ENCODE data around the gene IFNGR1. TPM values are rescaled to one million over a fixed set of nuclear protein-coding genes. Genes with fewer than 3 reads are reported as not detected.
A peak's percentile ranks its signal among the peaks of the same experiment; 100 is the strongest.
"Not testable (repeated sequence)": the region's sequence is repeated elsewhere in the genome, so short reads cannot be mapped to it uniquely, and the experiment has no call there.

Gene IFNGR1
- polyA plus RNA-seq, 1 donor, result 48.9 TPM

DNA sequence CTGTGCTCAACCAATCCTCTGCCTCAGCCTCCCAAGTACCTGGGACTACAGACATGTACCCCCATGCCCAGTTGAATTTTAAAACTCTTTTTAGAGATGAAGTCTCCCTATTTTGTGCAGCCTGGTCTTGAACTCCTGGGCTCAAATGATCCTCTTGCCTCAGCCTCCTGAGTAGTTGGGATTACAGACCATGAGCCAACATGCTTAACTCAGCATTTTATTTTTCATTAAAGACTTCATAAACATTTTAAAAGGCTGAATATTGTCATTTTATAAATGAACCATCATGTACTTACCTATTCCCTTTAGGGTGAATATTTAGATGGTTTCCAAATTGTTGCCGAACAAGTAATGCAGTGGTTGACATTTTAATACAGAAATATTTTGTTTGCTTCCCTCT is 16.5 kb upstream of the IFNGR1 start:
- DNase-seq, result no peak

DNA sequence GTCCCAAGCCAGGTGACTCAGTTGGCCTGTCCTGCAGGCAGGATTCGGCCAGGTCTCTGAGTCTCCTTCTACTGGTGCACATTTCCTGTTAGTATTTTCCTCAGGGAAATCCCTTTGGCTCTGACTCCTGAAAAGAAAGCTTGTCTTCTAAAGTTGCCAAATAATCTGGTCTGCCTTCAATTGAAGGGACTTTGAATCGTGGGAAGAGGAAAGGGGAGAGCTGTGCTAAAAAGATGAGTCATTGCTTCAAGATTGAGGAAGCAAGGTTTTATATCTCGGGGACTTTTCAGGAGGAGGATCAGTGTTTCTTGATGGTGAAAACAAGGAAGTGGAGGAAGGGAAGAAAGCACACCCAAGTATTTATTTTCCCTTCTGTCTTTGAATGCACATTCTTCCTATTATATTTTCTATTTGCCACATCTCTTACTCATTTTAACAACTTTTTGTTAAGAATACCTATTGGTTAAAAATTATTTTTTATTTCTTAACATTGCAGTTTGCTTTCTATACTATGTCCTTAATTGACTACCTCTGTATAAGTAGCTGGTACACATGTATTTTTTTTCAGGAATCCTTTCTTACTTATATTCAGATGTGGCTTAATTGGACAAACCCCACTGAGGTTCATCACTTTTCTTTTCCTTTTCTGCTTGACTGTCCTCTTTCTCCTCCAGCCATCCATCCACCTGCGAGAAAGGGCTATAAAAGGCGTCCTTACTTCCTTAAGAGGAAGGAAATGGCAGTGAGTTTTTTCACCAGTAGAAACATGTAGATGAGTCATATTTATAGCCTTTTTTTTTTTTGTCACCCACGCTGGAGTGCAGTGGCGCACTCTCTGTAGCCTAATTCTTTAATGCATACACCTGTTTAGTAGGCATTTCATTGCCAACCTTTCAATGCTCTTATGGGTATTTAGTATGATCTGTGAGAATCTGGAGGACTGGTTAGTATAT is 15.0 kb upstream of the IFNGR1 start:
- peak; percentile 71 for DNase-seq

DNA sequence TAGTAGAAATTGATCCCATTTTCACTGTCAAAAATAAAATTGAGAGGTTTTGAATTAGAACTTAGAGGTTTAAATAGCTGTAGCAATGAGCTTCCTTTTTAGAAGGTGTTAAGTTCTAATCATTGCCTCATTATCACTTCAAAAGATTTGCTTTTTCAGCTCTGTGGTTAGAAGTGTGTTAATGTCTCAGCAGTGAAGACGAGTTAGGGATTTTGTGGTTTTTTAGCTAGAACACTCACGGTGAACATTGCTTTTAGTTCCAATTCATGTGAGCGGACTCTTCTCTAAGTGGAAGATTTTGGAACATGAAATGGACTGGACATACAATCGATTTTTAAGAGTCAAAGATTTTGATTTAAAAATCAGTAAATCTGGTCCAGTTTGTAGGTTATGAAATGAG is 12.7 kb upstream of the IFNGR1 start:
- DNase-seq, result no peak

DNA sequence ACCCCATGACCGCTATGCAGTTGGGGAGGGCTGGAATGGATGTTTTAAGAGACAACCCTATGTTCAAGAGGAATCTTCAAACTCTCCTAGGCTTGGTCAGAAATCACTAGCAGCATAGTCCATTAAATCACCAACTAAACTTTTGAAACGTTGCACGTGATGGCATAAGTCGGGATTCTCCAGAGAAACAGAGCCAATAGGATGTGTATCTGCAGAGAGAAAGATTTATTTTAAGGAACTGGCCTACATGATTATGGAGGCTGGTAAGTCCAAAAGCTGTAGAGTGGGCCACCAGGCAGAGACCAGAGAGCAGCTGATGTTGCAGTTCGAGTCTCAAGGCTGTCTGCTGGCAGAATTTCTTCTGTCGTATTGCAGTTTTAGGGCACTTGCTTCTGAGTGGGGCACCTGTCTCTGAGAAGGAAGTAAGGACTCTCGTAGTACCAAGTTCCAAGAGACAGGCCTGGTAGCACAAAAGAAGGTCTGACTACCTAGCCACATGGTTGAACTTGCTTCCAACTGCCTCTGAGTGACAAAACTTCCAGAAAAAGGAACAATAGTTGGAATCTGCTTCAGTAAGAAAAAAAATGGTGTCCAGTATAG is 11.9 kb upstream of the IFNGR1 start:
- no peak for DNase-seq

DNA sequence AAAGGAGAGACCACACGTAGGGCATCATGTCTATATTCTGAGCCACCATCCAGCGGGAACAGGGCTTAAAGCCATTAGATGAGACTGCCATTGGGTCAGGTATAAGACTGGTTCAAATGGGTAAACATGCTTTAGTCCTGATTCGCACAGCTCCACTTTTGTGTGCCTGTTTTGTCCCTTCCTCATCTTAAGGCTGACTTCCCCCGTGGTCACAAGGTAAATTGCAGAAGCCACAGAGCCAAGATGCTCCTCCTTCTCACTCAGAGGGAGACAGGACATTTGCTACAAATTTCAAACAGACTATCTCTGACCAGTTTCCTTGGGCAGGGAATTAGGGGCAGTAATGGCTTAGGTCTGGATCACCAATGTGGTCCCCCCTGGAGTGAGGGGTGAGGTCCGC is 11.4 kb upstream of the IFNGR1 start:
- no peak for DNase-seq

DNA sequence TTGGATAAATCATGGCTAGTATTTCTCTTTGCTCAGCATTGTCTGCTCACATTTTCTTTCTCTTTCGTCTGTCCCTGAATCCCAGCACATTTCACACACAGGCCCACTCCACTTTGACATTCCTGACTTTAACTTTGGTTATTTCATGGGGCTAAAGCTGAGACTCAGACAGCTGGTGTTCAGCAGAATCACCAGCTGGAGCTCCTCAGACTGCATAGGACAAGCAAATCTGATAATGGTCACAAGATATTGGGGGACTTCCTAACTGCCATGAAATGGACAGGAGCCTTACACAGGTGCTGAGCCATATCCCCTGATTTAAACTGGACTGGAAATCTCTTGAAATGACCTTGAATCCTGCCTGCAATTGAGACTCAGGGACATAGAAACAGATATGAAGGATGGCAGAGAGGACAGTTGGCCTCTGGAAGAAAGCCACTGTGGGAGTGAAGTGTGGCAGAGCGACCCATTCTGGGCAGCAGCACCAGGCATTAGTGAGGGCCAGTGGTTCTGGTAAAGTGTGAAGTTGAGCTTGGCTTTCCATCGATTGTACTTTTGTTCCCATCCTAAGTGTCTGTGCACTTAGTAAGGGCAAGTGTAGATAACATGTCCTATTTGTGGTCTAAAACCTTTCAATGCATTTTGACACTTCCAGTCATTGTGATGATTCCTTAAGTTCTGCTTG is 10.0 kb upstream of the IFNGR1 start:
- no peak for DNase-seq

DNA sequence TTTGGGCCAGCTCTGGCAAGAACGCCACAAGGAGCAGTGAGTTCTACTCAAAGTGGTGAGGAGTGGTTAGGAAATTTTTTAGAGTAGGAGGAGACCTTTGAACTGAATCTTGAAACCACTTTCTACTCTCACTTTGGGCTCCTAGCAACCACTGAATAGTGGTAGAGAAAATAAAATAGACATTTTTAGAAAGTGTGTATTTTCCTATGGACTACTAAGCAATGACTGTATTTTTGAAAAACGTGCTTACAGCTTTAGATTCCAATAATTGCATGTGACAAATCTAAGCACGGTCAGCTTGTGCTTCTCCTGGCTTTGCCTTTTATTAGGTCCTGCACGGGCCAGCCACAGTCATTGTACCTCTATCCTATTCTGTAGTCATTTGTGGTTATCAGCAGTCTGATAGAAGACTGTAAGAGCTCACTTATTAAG is 8.7 kb upstream of the IFNGR1 start:
- DNase-seq, result no peak

DNA sequence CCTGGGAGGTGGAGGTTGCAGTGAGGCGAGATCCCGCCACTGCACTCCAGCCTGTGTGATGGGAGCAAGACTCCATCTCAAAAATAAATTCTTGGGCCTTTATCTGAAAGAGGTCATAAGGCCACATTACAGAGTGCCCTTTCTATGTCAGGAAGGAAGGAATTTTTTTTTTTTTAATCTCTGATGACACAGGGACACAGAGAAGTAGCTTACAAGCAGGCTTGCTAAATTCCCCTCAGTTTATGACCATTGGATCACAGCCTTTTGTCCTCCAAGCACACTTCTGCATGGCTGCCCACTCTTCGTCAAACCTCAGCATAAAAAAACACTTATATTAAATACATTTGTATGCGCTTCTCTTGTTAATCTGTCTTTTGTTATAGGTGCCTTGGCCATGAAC is 7.5 kb upstream of the IFNGR1 start:
- DNase-seq, result no peak

DNA sequence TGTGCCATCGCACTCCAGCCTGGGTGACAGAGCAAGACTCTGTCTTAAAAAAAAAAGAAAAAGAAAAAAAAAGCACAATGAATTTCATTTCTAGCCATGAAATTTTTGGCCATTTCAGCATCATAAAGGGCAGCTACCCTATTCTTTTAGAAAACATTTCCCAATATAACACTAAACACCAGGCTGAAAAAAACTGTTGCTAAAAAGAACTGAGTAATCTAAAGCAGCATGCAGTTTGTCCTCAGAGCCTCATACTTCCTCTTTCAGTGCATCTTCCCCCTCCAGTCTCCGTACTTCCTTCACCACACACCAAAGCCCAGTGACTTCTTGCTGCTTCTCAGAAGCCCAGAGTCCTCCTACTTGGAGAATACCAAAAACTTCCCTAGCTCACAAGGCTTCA is 5.6 kb upstream of the IFNGR1 start:
- no peak for DNase-seq

DNA sequence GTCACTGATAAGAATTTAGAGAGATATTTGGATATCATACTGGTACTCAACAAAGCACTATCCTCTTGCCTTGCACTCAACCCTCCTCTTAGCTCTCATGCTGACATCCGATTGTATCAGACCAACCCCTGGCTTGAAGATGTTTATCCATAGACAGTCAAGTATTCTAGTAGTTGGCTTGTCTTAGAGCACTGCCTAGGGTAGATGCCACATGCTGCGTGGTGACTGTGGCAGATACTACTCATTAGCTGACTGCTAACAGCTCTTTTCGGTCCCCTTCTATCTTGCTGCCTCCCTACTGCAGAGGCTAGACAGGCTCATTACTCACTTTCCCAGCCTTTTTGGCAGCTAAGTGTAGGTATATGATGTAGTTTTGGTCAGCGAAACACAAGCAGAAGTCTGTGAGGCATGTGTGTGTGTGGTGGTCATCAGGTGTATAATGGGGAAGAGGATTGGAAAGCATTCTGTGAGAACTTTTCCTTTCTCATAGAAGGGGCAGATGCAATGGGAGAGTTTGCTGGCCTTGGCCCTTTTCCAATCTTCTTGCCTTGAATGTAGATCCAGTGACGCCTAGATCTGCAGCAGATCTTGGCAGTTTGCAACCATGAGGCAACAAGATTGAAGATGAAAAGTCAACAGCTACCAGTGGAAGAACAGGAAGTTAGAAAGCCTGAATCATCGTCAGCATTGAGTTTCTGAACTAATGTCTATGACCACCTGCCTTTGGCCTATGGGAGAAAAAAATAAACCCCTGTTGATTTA is 4.4 kb upstream of the IFNGR1 start:
- no peak for DNase-seq

DNA sequence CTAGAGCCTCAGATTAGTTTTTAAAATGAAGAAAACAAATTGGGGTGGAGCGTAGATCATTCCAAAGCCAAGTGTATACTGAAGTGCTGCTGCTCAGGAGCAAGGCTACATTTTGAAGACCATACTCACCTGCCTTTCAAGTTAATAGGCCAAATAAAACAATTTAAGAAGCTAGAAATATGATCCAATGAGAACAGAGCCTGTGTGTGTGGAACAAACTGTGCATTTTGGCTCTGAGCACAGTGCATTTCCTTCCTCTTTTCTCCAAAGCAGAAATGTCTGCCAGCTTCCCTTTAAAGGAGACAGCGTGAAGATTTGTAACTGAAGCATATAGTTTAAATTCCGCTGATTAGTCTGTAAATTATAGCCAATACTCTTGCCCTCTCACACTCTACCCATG is 3.2 kb upstream of the IFNGR1 start:
- DNase-seq, result peak; percentile 51

DNA sequence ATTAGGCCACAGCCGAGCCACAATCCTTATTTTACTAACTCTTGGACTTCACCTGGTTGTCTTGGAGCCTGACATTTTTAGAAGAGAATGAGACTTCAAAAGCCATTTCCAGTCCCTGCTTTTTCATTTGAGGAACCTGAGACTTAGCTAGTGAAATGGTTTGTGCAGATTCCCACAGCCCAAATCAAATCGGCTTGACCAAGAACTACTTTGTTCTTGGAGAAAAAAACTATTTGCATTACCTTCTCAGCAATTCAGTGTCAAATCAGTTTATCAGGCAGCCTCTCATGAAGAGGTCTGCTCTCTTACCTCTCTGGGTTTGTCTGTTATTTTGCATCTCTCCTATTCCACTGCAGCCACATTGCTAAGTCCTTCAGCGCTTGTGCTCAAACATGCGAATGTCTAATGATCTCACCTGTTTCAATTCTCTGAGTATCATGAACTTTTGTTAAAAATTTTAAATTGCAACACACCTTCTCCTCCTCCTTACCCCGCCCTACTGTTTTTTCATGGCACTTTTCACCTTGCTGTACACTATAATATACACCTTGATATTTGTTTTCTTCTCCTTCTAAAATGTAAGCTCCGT is 573 bp upstream of the IFNGR1 start:
- DNase-seq, result no peak

DNA sequence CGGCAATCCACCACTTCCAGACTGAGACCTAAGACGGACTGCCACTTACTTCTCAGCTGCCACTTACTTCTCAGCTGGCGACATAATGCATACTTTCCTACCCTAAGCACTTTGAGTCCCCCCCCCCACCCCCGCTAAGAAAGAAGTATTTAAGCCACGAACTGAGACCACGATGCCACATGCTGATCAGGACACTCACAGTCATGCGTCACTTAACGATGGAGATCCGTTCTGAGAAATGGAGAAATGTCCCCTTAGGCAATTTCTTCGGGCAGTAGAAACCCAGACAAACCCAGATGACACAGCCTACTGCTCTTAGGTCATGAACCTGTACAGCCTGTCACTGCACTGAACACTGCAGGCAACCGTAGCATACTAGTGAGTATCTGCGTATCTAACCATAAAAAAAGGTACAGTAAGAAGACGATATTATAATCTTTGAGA is 690 bp downstream of the IFNGR1 start:
- DNase-seq, result peak; percentile 50

DNA sequence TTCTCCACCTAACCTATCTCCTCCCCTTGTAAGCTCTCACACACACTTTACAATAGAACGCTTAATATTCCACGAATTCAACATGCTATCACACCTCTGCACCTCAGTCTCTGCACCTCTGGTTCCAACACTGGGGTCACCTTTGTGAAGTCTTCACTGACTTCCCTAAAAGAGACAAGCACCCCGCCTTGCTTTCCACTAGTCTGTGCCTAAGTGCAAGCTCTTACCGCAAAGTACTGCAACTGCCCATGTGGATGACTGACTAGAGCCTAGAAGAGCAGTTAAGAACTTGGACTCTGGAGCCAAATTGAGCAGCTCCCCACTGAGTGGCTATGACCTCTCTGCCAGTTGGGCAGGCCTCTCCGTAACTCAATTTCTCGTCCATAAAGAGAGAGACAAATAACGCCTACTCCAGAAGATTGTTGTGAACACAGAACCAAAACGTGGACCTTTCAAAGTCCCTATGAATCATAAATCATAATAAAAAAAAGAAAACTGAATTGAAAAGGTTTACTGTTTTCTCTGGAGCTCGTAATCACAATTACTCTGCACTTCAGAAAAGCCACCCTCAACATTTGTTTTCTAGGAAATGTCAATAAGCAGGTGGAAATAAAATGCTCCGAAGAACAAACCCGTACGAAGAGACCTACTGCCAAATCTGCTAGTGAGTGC is 1.2 kb downstream of the IFNGR1 start:
- no peak for DNase-seq

DNA sequence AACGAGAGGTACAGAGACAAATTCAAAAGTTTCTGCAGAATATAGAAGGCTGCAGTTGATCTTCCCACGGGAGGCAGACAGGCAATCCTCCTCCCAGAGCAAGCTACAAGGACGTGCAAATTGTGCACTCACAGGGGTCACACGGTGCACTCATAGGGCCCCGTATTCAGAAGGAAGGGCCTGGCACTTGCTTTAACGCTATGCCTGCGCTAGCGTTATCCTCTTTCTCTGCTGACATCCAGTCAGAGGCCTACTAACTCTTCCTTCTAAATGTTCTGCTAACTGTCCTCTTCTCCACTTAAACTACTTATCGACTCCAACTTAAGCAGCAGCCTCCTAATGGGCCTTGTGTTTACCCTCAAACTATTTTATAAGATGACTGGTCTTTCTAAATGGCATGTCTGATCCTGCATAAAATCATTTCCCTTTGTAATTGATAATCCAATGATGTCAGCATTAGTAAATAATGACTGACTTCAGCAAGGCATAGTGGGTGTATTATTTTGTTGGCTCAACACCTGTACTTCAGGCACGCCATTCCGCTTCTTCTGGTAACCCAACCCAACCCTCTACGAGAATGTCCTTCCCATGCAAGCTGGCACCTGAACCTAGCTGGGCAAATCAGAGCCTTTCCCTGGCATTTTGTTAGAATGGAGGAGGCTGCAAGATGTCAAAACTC is 2.2 kb downstream of the IFNGR1 start:
- DNase-seq, result no peak

DNA sequence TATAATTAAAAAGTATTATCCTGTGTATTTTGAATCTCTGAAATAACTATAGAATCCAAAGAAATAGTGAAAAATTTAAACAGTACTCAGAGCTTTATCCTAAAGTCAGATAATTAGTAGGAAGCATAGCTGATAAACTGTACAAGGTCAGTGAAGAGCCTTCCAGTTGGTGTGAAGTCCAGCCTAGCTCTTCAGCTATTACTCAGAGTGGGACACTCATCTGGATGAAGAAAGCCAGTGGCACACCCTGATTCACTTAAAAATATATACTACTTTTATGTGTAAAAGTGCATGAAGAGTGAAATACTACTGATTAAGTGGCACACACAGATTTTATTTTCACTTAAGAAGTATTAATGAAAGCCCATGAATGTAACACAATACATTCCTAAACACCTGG is 3.1 kb downstream of the IFNGR1 start:
- no peak for DNase-seq

DNA sequence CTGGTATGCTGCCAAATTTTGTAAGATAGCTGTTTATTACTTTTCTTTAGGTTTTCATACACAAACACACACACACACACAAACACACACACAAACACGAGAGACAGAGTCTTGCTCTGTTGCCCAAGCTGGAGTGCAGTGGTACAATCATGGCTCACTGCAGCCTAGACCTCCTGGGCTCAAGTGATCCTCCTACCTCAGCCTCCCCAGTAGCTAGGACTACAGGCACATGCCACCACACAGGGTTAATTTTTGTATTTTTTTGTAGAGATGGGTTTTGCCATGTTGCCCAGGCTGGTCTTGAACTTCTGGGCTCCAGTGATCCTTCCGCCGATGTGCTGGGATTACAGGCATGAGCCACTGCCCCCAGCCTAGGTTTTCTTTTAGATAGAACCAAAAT is 3.6 kb downstream of the IFNGR1 start:
- DNase-seq, result not testable (repeated sequence)

DNA sequence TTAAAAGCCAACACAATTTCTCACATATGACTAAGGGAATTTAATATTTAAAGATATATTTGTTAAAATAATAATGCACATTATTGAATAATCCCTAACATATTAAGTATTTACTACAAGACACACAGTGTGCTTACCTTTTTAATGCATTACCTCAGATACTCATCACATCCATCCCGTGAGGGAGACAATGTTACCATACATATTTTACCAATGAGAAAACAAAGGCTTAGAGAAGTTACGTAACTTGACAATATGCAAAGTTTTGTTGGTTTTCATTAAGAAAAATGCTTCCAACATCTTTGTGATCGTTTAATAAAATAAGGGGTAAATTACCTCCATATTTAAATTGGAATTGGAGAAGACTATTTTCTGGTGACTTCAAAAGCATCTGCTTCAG is 4.3 kb downstream of the IFNGR1 start:
- DNase-seq, result no peak

DNA sequence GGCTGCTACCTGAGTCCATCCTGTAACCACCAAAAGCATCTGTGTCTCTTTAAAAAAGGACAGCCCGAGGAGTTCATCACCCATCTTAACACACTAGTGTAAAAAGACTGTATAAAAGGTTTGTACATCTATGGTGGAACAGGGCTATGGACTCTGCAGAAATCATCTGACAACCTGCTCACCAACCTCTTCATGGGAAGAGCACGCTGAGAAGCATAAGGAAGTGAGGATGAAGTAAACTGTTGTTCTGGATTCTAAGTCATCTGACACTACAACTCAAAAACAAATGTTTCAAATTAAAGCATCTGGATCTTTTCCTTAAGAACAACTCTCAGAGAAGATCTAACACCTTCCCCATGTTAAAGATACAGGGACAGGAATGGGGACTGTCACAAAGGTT is 5.4 kb downstream of the IFNGR1 start:
- no peak for DNase-seq

DNA sequence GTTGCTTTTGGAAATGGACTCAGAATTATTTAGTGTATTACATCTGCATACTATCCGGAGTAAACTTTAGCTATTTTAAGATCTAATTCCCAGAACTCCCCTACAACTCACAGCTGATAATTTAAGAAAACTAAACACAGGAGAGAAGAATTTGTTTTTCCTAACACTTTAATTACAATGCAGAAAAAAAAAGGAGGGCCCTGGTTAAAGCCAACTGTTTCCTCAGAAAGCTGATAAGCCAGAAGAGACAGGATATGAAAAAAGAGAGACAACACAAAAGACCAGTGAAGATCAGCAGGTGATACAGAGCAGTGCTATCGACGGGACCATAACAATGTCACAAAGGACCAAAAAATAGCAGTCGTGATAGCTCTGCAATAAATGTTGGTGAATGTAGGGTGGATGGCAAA is 5.8 kb downstream of the IFNGR1 start:
- DNase-seq, result no peak

DNA sequence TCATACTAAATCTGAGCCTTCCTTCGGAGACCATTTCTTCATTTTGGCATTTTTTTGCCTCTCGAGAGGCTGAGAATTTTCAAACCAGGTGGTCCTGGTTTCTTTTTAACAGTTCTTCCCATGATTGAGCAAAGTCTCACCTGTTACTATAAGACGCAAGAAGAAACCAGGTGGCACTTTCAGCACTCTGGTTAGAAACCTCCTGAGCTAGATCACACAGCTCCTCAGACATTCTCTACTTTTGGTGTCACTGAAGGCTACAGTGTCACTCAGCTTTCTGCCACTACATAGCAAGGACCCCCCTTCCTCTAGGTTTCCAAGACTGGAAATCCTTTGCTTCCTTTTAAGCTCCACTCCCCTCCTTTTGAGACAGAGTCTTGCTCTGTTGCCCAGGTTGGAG is 7.3 kb downstream of the IFNGR1 start:
- no peak for DNase-seq
